Neural progenitor cell (in vitro differentiated cells): ENCODE measurements around the gene NUP62. TPM values are rescaled to one million over a fixed set of nuclear protein-coding genes. Genes with fewer than 3 reads are reported as not detected.

ENCODE experiments used
- DNase-seq: peaks from one replicate; pipeline ENCODE4 v3.0.0-alpha.2; 2016; ENCODE audit warnings: low spot score
- H2AFZ ChIP-seq: fragments of 200-600 bp; sonication (generic); replicated peaks from 2 replicates; pipeline ENCODE4 v1.6.1; 2016; ENCODE audit warnings: antibody characterized with exemption
- H3F3A ChIP-seq: fragments of 200-600 bp; sonication (generic); 2 replicates; pipeline ENCODE4 v1.6.1; 2016; ENCODE audit warnings: antibody characterized with exemption, low read depth
- H3K27ac ChIP-seq: fragments of 200-600 bp; sonication (generic); 2 replicates; pipeline ENCODE4 v1.5.1; 2016; ENCODE audit warnings: mild to moderate bottlenecking
- H3K27me3 ChIP-seq: fragments of 200-600 bp; sonication (generic); 2 replicates; pipeline ENCODE4 v1.6.1; 2016; ENCODE audit warnings: mild to moderate bottlenecking, moderate library complexity
- H3K36me3 ChIP-seq: fragments of 200-600 bp; sonication (generic); 2 replicates; pipeline ENCODE4 v1.5.1; 2016
- H3K4me1 ChIP-seq: fragments of 200-600 bp; sonication (generic); 2 replicates; pipeline ENCODE4 v1.6.1; 2016; ENCODE audit warnings: mixed run types
- H3K4me2 ChIP-seq: fragments of 200-600 bp; sonication (generic); 2 replicates; pipeline ENCODE4 v1.6.1; 2016
- H3K4me3 ChIP-seq: fragments of 200-600 bp; sonication (generic); 2 replicates; pipeline ENCODE4 v1.5.1; 2016
- H3K79me2 ChIP-seq: fragments of 200-600 bp; sonication (generic); 2 replicates; pipeline ENCODE4 v1.6.1; 2016; ENCODE audit warnings: low read depth
- H3K9ac ChIP-seq: fragments of 200-600 bp; sonication (generic); 2 replicates; pipeline ENCODE4 v1.6.1; 2016
- H3K9me3 ChIP-seq: fragments of 200-600 bp; sonication (generic); 2 replicates; pipeline ENCODE4 v1.5.1; 2016; ENCODE audit warnings: low read depth
- H4K20me1 ChIP-seq: fragments of 200-600 bp; sonication (generic); 2 replicates; pipeline ENCODE4 v1.6.1; 2016; ENCODE audit warnings: low read depth
- H3K27ac Mint-ChIP-seq: 3 replicates; pipeline ENCODE4 v1.8.0; 2021; ENCODE audit warnings: mixed read lengths
- H3K27me3 Mint-ChIP-seq: 2 replicates; pipeline ENCODE4 v1.8.0; 2022; ENCODE audit warnings: low read depth, mild to moderate bottlenecking, inconsistent platforms, moderate library complexity, mixed read lengths; ENCODE audit not compliant: insufficient read depth
- H3K36me3 Mint-ChIP-seq: 3 replicates; pipeline ENCODE4 v1.8.0; 2021; ENCODE audit warnings: mixed read lengths
- H3K4me1 Mint-ChIP-seq: 3 replicates; pipeline ENCODE4 v1.8.0; 2021; ENCODE audit warnings: mixed read lengths
- H3K4me3 Mint-ChIP-seq: 3 replicates; pipeline ENCODE4 v1.8.0; 2021; ENCODE audit warnings: mild to moderate bottlenecking, moderate library complexity, mixed read lengths
- H3K9me3 Mint-ChIP-seq: 3 replicates; pipeline ENCODE4 v1.8.0; 2020; ENCODE audit warnings: mixed read lengths
- CTCF ChIP-seq: fragments of 200-600 bp; sonication (generic); IDR thresholded peaks from 2 replicates; pipeline ENCODE4 v1.5.1; 2017; ENCODE audit warnings: antibody characterized with exemption, mild to moderate bottlenecking
- EZH2 ChIP-seq: fragments of 200-600 bp; sonication (generic); IDR thresholded peaks from 2 replicates; pipeline ENCODE4 v1.6.1; 2017; ENCODE audit warnings: antibody characterized with exemption, mild to moderate bottlenecking, moderate library complexity
- EZH2phosphoT487 ChIP-seq: fragments of 200-600 bp; sonication (generic); IDR thresholded peaks from 2 replicates; pipeline ENCODE4 v1.6.1; 2017; ENCODE audit warnings: antibody characterized with exemption
- total RNA-seq: library from RNA; depleted of rRNA; stranded (reverse); fragments of >200 nt; gene quantifications from 2 replicates; pipeline ENCODE4 v1.2.3, GENCODE V29; 2015; ENCODE audit warnings: low replicate concordance

NUP62 gene
- total RNA-seq, 1 donor from 2014 or later = 48.2 TPM

- no peaks in the 10 kb centered on the region for H3K79me2 ChIP-seq
- H3K36me3 Mint-ChIP-seq = no peaks in the 10 kb centered on the region
- no peak overlapping the region for H3K4me3 ChIP-seq
- H3K27me3 Mint-ChIP-seq = no peaks in the 10 kb centered on the region
- H2AFZ ChIP-seq = no peak overlapping the region
- no peaks in the 10 kb centered on the region for H3K9me3 ChIP-seq
- no peaks in the 10 kb centered on the region for H3K27me3 ChIP-seq
- no peak overlapping the region for H3K9ac ChIP-seq
- no peaks in the 10 kb centered on the region for H3F3A ChIP-seq
- H3K4me2 ChIP-seq = no peak overlapping the region
- TF ChIP-seq EZH2phosphoT487 = no peak
- no peak for TF ChIP-seq EZH2
- TF ChIP-seq CTCF = no peak
- H3K27ac Mint-ChIP-seq = no peak overlapping the region
- no peaks in the 10 kb centered on the region for H3K9me3 Mint-ChIP-seq
- no peak overlapping the region for H3K27ac ChIP-seq
- H3K4me1 Mint-ChIP-seq = peaks cover 15% of the 10 kb centered on the region
- no peak overlapping the region for H3K4me3 Mint-ChIP-seq
- no peaks in the 10 kb centered on the region for H3K4me1 ChIP-seq
- no peaks in the 10 kb centered on the region for H4K20me1 ChIP-seq
- no peak for DNase-seq
- no peaks in the 10 kb centered on the region for H3K36me3 ChIP-seq
Observed at GRCh38 chr19:49957262-49957915, 28.1 kb upstream of the NUP62 start.

GRCh38 chr19:49956115-49956495 is 26.8 kb upstream of the NUP62 start:
- H3K27ac ChIP-seq = no peak overlapping the region
- no peaks in the 10 kb centered on the region for H3K79me2 ChIP-seq
- H3F3A ChIP-seq = no peaks in the 10 kb centered on the region
- no peak overlapping the region for H3K4me3 Mint-ChIP-seq
- H3K27me3 ChIP-seq = no peaks in the 10 kb centered on the region
- no peaks in the 10 kb centered on the region for H3K9me3 Mint-ChIP-seq
- no peaks in the 10 kb centered on the region for H3K4me1 ChIP-seq
- DNase-seq = no peak
- no peaks in the 10 kb centered on the region for H3K36me3 ChIP-seq
- no peak overlapping the region for H2AFZ ChIP-seq
- H3K9ac ChIP-seq = no peak overlapping the region
- no peaks in the 10 kb centered on the region for H3K9me3 ChIP-seq
- H3K4me1 Mint-ChIP-seq = peaks cover 15% of the 10 kb centered on the region
- H3K36me3 Mint-ChIP-seq = no peaks in the 10 kb centered on the region
- H3K27ac Mint-ChIP-seq = no peak overlapping the region
- no peak overlapping the region for H3K4me3 ChIP-seq
- H3K27me3 Mint-ChIP-seq = peaks cover 3% of the 10 kb centered on the region
- TF ChIP-seq EZH2phosphoT487 (no peak), EZH2 (no peak), CTCF (no peak)
- H3K4me2 ChIP-seq = no peak overlapping the region
- no peaks in the 10 kb centered on the region for H4K20me1 ChIP-seq

- no peak overlapping the region for H3K4me2 ChIP-seq
- H4K20me1 ChIP-seq = no peaks in the 10 kb centered on the region
- H3K4me1 ChIP-seq = no peaks in the 10 kb centered on the region
- peaks cover 3% of the 10 kb centered on the region for H3K27me3 Mint-ChIP-seq
- no peaks in the 10 kb centered on the region for H3K9me3 ChIP-seq
- no peaks in the 10 kb centered on the region for H3F3A ChIP-seq
- no peak overlapping the region for H3K27ac Mint-ChIP-seq
- no peak overlapping the region for H3K4me3 ChIP-seq
- H3K27ac ChIP-seq = no peak overlapping the region
- H3K4me3 Mint-ChIP-seq = no peak overlapping the region
- H3K36me3 Mint-ChIP-seq = no peaks in the 10 kb centered on the region
- H3K9ac ChIP-seq = no peak overlapping the region
- TF ChIP-seq EZH2phosphoT487 (no peak), CTCF (no peak), EZH2 (no peak)
- H3K27me3 ChIP-seq = no peaks in the 10 kb centered on the region
- no peak overlapping the region for H2AFZ ChIP-seq
- no peak for DNase-seq
- H3K36me3 ChIP-seq = no peaks in the 10 kb centered on the region
- no peaks in the 10 kb centered on the region for H3K79me2 ChIP-seq
- no peaks in the 10 kb centered on the region for H3K9me3 Mint-ChIP-seq
- peaks cover 23% of the 10 kb centered on the region for H3K4me1 Mint-ChIP-seq
Observed at GRCh38 chr19:49954933-49955332, 25.6 kb upstream of the NUP62 start.
